H1 (cell line): Measurements from ENCODE around the gene CEBPA. TPM values are rescaled to one million over a fixed set of nuclear protein-coding genes. Genes with fewer than 3 reads are reported as not detected.

Experiments used
- EGR1 ChIP-seq: IDR thresholded peaks from 2 replicates; pipeline ENCODE4 v1.6.1; 2011; ENCODE audit warnings: low read depth, low read length, borderline replicate concordance
- MAFK ChIP-seq: IDR thresholded peaks from 2 replicates; pipeline ENCODE4 v1.6.1; 2012; ENCODE audit warnings: low read depth, mild to moderate bottlenecking, improper control_type of control experiment, low read length
- NANOG ChIP-seq: IDR thresholded peaks from 2 replicates; pipeline ENCODE4 v1.6.1; 2011; ENCODE audit warnings: low read length, low read depth, mild to moderate bottlenecking, inconsistent platforms; ENCODE audit not compliant: insufficient read depth, poor library complexity, severe bottlenecking
- POLR2A ChIP-seq, 2 experiments: IDR thresholded peaks; 1 replicate in 1 of 2; 2 replicates in 1 of 2; pipeline ENCODE4 v1.6.1; 2011; ENCODE audit warnings: low read depth in 2 of 2, low read length in 2 of 2, mild to moderate bottlenecking in 2 of 2; ENCODE audit errors: control extremely low read depth in 1 of 2
- SAP30 ChIP-seq: fragments of 300-600 bp; sonication (generic); IDR thresholded peaks from 2 replicates; pipeline ENCODE4 v1.7.1; 2012; ENCODE audit warnings: low read length, moderate library complexity, mild to moderate bottlenecking, inconsistent platforms; ENCODE audit not compliant: insufficient read depth, insufficient replicate concordance
- SUZ12 ChIP-seq: fragments of 200-600 bp; sonication (generic); IDR thresholded peaks from 2 replicates; pipeline ENCODE4 v1.6.1; 2012; ENCODE audit warnings: mild to moderate bottlenecking, inconsistent platforms, low read length, moderate library complexity, mixed read lengths
- polyA plus RNA-seq, 7 experiments: library from polyadenylated mRNA; depleted of rRNA in 3 of 7; stranded (reverse) in 5 of 7; unstranded in 2 of 7; fragments of >200 nt in 5 of 7; fragments of 200-250 nt in 2 of 7; gene quantifications; 1 replicate in 5 of 7; 2 replicates in 1 of 7; 4 replicates in 1 of 7; pipeline versions ENCODE4 v1.2.1 to v1.2.3, GENCODE V29; 2011 to 2013; ENCODE audit warnings: missing spikeins in 2 of 7, mixed read lengths in 2 of 7
- total RNA-seq: library from RNA; stranded (reverse); fragmentation: NEBNext Ultra II Directional; extraction: Animal tissue kit (Norgen Biotek cat#: 25700); gene quantifications from 2 replicates; pipeline ENCODE4 v1.2.1, GENCODE V29; 2021
- TF ChIP-seq, protein P1 (sequence below): fragments of 300-600 bp; sonication (generic); IDR thresholded peaks from 2 replicates; pipeline ENCODE4 v1.7.1; 2012; ENCODE audit warnings: low read length, moderate library complexity, mild to moderate bottlenecking, inconsistent platforms; ENCODE audit not compliant: insufficient replicate concordance
- TF ChIP-seq, protein P2 (sequence below): IDR thresholded peaks from 2 replicates; pipeline ENCODE4 v1.6.1; 2012; ENCODE audit warnings: low read length, inconsistent platforms

CEBPA gene
- total and polyA plus RNA-seq, 2 of the 8 experiments (the other 6 are each of a cell fraction or from before 2014, with no cell fraction given): 2.0 to 2.7 TPM

DNA sequence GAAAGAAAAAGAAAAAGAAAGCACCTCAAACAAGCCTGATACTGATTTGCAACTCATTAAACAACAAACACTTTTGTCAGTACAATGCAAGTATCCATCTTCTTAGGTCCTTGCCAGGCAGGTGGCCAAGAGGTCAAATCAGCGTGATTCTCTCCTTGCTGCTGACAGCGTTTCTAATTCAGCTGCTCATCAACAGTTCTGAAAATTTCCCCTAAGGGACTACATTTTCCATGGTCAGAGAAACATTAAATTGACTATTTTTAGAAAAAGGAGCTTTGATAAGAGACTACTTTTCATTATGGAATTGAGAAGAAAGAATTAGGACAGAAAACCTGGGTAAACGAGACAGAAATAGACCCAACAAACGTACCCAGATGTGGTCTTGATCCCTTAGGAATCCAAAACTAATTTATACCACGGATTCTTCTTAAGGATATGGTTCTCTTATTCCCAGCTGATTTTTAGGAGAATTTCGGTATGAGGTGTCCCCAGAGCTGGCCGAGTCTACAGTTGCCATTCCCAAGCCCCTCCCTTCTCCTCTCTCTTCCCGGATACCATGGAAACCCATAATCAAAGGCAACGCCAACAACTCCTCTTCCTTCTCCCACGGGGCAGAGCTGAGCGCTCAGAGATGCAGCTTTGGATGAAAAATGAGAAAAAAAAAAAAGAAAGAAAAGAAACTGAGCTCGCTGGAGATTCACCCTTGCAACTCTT lies 41.7 kb upstream of the CEBPA start (continued):
- TF ChIP-seq, protein P1, sequence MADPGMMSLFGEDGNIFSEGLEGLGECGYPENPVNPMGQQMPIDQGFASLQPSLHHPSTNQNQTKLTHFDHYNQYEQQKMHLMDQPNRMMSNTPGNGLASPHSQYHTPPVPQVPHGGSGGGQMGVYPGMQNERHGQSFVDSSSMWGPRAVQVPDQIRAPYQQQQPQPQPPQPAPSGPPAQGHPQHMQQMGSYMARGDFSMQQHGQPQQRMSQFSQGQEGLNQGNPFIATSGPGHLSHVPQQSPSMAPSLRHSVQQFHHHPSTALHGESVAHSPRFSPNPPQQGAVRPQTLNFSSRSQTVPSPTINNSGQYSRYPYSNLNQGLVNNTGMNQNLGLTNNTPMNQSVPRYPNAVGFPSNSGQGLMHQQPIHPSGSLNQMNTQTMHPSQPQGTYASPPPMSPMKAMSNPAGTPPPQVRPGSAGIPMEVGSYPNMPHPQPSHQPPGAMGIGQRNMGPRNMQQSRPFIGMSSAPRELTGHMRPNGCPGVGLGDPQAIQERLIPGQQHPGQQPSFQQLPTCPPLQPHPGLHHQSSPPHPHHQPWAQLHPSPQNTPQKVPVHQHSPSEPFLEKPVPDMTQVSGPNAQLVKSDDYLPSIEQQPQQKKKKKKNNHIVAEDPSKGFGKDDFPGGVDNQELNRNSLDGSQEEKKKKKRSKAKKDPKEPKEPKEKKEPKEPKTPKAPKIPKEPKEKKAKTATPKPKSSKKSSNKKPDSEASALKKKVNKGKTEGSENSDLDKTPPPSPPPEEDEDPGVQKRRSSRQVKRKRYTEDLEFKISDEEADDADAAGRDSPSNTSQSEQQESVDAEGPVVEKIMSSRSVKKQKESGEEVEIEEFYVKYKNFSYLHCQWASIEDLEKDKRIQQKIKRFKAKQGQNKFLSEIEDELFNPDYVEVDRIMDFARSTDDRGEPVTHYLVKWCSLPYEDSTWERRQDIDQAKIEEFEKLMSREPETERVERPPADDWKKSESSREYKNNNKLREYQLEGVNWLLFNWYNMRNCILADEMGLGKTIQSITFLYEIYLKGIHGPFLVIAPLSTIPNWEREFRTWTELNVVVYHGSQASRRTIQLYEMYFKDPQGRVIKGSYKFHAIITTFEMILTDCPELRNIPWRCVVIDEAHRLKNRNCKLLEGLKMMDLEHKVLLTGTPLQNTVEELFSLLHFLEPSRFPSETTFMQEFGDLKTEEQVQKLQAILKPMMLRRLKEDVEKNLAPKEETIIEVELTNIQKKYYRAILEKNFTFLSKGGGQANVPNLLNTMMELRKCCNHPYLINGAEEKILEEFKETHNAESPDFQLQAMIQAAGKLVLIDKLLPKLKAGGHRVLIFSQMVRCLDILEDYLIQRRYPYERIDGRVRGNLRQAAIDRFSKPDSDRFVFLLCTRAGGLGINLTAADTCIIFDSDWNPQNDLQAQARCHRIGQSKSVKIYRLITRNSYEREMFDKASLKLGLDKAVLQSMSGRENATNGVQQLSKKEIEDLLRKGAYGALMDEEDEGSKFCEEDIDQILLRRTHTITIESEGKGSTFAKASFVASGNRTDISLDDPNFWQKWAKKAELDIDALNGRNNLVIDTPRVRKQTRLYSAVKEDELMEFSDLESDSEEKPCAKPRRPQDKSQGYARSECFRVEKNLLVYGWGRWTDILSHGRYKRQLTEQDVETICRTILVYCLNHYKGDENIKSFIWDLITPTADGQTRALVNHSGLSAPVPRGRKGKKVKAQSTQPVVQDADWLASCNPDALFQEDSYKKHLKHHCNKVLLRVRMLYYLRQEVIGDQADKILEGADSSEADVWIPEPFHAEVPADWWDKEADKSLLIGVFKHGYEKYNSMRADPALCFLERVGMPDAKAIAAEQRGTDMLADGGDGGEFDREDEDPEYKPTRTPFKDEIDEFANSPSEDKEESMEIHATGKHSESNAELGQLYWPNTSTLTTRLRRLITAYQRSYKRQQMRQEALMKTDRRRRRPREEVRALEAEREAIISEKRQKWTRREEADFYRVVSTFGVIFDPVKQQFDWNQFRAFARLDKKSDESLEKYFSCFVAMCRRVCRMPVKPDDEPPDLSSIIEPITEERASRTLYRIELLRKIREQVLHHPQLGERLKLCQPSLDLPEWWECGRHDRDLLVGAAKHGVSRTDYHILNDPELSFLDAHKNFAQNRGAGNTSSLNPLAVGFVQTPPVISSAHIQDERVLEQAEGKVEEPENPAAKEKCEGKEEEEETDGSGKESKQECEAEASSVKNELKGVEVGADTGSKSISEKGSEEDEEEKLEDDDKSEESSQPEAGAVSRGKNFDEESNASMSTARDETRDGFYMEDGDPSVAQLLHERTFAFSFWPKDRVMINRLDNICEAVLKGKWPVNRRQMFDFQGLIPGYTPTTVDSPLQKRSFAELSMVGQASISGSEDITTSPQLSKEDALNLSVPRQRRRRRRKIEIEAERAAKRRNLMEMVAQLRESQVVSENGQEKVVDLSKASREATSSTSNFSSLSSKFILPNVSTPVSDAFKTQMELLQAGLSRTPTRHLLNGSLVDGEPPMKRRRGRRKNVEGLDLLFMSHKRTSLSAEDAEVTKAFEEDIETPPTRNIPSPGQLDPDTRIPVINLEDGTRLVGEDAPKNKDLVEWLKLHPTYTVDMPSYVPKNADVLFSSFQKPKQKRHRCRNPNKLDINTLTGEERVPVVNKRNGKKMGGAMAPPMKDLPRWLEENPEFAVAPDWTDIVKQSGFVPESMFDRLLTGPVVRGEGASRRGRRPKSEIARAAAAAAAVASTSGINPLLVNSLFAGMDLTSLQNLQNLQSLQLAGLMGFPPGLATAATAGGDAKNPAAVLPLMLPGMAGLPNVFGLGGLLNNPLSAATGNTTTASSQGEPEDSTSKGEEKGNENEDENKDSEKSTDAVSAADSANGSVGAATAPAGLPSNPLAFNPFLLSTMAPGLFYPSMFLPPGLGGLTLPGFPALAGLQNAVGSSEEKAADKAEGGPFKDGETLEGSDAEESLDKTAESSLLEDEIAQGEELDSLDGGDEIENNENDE: no peak
- TF ChIP-seq MAFK (no peak), SAP30 (no peak), EGR1 (no peak), POLR2A (IDR thresholded peaks at IDR 0.05; ENCODE audit: control extremely low read depth in 1 of 2, low read depth in 2 of 2, low read length in 2 of 2) (no peak), SUZ12 (no peak), NANOG (no peak)
- TF ChIP-seq, protein P2, sequence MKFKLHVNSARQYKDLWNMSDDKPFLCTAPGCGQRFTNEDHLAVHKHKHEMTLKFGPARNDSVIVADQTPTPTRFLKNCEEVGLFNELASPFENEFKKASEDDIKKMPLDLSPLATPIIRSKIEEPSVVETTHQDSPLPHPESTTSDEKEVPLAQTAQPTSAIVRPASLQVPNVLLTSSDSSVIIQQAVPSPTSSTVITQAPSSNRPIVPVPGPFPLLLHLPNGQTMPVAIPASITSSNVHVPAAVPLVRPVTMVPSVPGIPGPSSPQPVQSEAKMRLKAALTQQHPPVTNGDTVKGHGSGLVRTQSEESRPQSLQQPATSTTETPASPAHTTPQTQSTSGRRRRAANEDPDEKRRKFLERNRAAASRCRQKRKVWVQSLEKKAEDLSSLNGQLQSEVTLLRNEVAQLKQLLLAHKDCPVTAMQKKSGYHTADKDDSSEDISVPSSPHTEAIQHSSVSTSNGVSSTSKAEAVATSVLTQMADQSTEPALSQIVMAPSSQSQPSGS: no peak
